SIG-M5 (cell line): ENCODE data around the gene BCAP29.
"Not testable (repeated sequence)": the region's sequence is repeated elsewhere in the genome, so short reads cannot be mapped to it uniquely, and the experiment has no call there.

Source experiments
- DNase-seq: peaks from one replicate; lab custom pipeline; 2025; lab: John Stamatoyannopoulos, UW

The BCAP29 gene

DNA sequence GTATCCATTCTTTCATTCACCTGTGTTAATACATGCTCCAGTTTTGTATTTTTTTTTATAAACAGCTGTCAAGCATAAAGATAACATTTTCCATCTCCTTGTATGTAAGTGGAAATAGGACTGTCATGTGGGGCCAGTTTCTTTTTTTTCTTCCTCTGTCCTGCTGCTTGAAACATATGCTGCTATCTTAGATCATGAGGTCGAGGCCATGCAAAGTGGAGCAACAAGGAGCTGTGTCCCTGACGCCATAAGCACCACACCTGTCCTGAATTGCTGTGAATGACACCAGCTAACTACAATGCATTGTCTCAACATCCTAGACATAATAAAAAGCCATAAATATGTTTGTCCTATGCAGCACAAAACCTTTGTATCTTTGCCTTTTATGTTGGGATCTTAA, 42.8 kb downstream of the BCAP29 start:
- no peak for DNase-seq

DNA sequence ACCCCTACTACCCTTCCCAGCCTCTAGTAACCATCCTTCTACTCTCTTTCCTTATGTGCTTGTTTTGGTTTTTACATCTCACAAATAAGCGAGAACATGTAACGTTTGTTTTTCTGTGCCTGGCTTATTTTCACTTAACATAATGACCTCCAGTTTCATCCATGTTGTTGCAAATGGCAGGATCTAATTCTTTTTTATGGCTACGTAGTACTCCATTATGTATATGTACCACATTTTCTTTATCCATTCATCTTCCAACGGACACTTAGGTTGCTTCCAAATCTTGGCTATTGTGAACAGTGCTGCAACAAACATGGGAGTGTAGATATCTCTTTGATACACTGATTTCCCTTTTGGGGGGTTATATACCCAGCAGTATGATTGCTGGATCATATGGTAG, 47.0 kb downstream of the BCAP29 start:
- no peak for DNase-seq

GRCh38 chr7:107628461-107629064, 48.5 kb downstream of the BCAP29 start:
- no peak for DNase-seq

DNA sequence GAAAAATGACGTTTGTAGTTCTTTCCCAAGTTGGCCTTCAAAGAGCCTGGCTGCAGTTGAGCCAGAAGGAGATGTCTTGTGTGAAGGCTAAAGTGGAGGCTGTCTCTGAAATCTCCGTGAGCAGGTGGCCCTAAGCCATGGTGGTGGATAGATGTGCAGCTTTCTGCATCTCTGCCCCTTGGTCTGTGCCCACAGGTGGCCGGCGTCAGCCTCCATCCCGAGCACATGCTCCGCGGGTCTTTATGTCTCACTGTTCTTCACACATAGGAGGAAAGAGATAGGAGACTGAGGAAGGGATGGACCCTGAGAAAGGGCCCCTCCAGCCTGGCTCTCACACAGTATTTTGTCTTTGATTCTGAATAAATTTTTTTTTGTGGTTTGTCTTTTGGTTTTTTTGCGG, 50.3 kb downstream of the BCAP29 start:
- DNase-seq = no peak

GRCh38 chr7:107631588-107632491, 51.8 kb downstream of the BCAP29 start:
- DNase-seq = no peak

DNA sequence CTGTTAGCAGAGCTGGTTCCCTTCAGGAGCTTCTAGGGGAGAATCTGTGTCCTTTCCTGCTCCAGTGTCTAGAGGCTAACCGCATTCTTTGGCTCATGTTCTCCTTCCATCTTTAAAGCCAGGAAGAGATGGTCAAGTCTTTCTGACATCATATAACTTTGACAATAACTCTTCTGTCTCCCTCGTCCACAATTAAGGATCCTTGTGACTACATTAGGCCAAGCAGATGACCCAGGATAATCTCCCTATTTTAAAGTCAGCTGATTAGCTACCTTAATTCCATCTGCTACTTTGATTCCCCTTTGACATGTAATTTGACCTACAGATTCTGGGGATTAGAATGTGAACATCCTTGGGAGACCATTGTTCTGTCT, 52.4 kb downstream of the BCAP29 start:
- DNase-seq = no peak

GRCh38 chr7:107638594-107638993, 58.5 kb downstream of the BCAP29 start:
- DNase-seq = no peak

DNA sequence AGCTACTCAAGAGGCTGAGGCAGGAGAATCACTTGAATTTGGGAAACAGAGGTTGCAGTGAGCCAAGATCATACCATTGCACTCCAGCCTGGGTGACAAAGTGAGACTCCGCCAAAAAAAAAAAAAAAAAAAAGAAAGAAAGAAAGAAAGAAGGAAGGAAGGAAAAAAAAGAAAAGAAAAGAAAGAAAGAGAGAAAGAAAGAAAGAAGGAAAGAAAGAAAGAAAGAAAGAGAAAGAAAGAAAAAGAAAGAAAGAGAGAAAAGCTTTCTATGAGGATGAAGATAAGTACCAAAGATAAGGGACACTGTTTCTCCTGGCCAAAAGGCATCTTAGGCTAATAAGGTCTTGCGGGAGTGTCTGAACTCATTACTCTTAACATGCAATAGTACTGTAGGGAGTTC, 59.0 kb downstream of the BCAP29 start:
- not testable (repeated sequence) for DNase-seq

DNA sequence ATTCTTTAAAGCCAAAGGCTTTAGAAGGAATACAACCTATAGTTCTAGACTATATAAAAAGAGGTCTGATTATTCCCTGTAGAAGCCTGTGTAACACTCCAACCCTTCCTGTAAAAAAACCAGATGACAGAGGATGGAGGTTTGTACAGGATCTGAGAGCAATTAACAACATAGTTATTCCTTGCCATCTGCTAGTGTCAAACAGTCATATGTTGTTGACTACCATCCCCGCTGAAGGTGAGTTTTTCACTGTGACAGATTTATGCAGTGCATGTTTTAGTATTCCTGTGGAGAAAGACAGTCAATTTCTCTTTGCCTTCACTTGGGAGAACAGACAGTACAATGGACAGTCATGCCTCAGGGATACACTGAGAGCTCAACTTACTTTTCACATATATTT, 61.6 kb downstream of the BCAP29 start:
- no peak for DNase-seq

GRCh38 chr7:107642501-107642900, 62.5 kb downstream of the BCAP29 start:
- no peak for DNase-seq

GRCh38 chr7:107643407-107643806, 63.4 kb downstream of the BCAP29 start:
- DNase-seq = no peak

GRCh38 chr7:107643938-107644308, 63.9 kb downstream of the BCAP29 start:
- DNase-seq = no peak

GRCh38 chr7:107644309-107644974, 64.4 kb downstream of the BCAP29 start:
- DNase-seq = no peak

DNA sequence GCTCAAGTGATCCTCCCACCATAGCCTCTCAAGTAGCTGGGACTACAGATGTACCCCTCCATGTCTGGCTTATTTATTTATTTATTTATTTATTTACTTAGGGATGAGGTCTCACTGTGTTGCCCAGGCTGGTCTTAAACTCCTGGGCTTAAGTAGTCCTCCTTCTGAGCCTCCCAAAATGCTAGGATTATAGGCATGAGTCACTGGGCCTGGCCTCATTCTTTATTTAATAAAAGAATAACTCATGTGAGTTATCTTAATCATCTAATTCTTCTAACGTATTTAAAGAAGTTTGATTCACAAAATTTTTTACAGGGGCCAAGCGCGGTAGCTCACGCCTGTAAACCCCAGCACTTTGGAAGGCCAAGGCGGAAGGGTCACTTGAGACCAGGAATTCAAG, 72.6 kb downstream of the BCAP29 start:
- DNase-seq = no peak

DNA sequence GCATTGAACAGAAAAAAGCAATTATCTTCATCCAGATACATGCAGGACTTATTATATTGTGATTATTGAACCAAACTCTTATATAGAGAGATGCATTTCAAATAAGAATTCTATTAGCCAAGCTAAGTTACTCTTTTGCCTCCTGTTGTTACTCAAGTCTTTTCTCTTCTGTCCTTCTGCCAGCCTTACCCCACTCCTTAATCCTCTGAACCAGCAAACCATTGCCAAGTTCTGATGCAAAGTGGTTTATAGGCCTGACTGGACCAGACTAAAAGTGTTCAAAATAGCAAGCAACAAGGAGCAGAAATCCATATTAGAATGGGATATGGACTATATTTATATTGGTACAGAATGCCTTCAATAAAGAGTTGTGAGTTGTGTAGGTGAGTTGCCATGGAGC, 78.4 kb downstream of the BCAP29 start:
- DNase-seq = no peak

- DNase-seq = no peak
Observed at GRCh38 chr7:107659666-107660065, 79.6 kb downstream of the BCAP29 start.

DNA sequence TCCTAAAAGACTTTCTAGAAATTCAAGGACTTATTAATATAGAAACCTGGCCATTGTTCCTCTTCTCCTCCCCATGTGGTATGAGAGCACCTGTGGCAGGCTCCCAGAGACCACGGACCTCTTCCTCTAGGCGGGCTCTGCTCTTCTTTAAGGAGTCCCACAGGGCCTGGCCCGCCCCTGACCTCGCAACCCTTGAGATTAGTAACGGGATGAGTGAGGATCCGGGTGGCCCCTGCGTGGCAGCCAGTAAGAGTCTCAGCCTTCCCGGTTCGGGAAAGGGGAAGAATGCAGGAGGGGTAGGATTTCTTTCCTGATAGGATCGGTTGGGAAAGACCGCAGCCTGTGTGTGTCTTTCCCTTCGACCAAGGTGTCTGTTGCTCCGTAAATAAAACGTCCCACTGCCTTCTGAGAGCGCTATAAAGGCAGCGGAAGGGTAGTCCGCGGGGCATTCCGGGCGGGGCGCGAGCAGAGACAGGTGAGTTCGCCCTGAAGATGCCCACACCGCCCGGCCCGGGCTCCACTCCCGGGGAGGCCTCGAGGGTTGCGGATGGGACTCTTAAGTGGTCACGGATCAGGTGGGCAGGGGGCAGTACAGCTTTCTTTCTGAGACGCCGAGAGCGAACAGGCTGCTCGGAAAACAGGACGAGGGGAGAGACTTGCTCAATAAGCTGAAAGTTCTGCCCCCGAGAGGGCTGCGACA, 80.5 kb downstream of the BCAP29 start, which contains the start of gene SLC26A4:
SLC26A4 (plus strand) TSS at position 448 of the 700 bp plus-strand sequence. CDS start 814 bp downstream, outside the sequence.
- no peak for DNase-seq

GRCh38 chr7:107661081-107661864, 81.2 kb downstream of the BCAP29 start:
- no peak for DNase-seq

DNA sequence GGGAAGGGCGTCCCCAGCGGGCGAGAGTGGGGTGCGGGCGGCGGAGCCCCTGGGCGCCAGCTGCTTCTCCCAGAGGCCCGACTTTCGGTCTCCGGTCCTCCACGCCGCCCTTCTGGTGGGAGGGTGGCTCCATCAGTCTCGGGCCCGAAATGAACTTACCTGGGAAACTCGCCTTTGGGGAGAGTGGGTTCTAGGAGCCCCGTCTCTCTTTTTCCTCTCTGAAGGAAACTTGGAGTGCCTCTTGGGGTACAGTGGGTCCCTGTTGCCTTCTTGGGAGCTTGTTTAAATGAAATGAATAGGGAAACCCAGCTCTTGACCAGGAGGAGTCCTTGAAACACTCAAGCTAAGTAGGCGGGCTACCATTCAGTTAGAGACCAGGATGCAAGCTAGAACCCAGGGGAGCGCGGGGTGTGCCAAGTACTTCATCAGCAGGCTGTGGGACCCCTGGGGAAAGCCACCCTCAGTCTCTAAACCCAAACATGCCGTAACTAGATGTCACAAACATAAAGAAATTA, 81.9 kb downstream of the BCAP29 start:
- no peak for DNase-seq

DNA sequence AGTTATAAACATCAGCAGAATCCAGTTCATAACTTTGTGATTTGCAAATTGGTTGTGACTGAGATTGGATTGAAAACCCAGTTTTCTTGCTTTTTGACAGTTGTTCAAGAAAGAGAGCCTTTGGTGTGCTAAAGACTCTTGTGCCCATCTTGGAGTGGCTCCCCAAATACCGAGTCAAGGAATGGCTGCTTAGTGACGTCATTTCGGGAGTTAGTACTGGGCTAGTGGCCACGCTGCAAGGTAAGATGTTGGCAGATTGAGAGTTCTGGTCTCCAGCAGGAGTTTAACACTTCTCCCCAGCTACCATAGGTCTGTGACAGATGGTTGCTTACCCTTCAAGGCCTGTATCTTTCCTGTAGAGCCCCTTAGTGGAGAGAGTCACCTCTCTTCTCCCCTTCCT, 83.2 kb downstream of the BCAP29 start:
- no peak for DNase-seq

DNA sequence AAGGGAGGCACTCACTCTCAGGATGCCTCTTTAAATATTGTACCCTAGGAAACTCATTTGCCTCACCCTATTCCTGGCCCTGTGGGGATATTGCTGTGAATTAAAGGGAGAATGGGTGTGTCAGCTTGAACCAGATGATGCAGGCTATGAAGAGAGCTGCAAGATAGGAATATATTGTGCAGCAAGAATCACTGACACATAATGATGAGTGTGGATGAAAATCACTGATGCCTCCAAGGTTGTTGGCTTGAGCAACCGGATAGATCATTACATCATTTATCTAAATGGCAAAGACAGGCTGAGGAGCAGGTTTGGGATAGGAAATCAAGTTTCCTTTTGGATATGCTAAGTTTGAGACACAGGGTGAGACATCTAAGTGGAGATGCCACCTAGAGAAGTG, 86.7 kb downstream of the BCAP29 start:
- no peak for DNase-seq
